WTC11 (cell line): ENCODE results near the gene TIGD7. TPM values are rescaled to one million over a fixed set of nuclear protein-coding genes. Genes with fewer than 3 reads are reported as not detected.

Experiments used
- ATAC-seq: fragments of 200-7000 bp; cut with Tn5 transposase; 2 replicates; pipeline ENCODE4 v1.10.0; 2021; ENCODE audit warnings: mild to moderate bottlenecking, moderate library complexity
- CTCF ChIA-PET: fragments of 300-600 bp; sonication (Branson Sonifier 250); formaldehyde crosslinking; loops from one replicate; lab custom pipeline; 2021; ENCODE audit warnings: antibody characterized with exemption; lab: Charles Lee
- POLR2A ChIA-PET: fragments of 350-600 bp; sonication (Branson Sonifier 250); formaldehyde crosslinking; loops from one replicate; lab custom pipeline; 2021; ENCODE audit warnings: antibody characterized with exemption; lab: Charles Lee
- DNase-seq: peaks from one replicate; pipeline ENCODE4 v3.0.0; 2021; ENCODE audit warnings: low spot score
- H3K27ac Mint-ChIP-seq: 2 replicates; pipeline ENCODE4 v1.8.0; 2021; ENCODE audit warnings: mixed read lengths
- H3K27me3 Mint-ChIP-seq: 2 replicates; pipeline ENCODE4 v1.8.0; 2021; ENCODE audit warnings: low read depth, mild to moderate bottlenecking, moderate library complexity, mixed read lengths
- H3K36me3 Mint-ChIP-seq: 2 replicates; pipeline ENCODE4 v1.8.0; 2021; ENCODE audit warnings: mixed read lengths
- H3K4me1 Mint-ChIP-seq: 2 replicates; pipeline ENCODE4 v1.8.0; 2022; ENCODE audit warnings: mixed read lengths
- H3K4me3 Mint-ChIP-seq: 2 replicates; pipeline ENCODE4 v1.8.0; 2021; ENCODE audit warnings: mild to moderate bottlenecking, moderate library complexity, mixed read lengths
- H3K9me3 Mint-ChIP-seq: 2 replicates; pipeline ENCODE4 v1.8.0; 2021; ENCODE audit warnings: mixed read lengths
- ATF2 ChIP-seq: sonication (generic); formaldehyde crosslinking; IDR thresholded peaks from 2 replicates; pipeline ENCODE4 v1.8.1; 2022; ENCODE audit warnings: low read depth, missing genetic modification reagents, borderline replicate concordance
- CBFB ChIP-seq: sonication (generic); formaldehyde crosslinking; IDR thresholded peaks from 2 replicates; pipeline ENCODE4 v1.8.1; 2022; ENCODE audit warnings: mild to moderate bottlenecking, low read depth, missing genetic modification reagents
- E2F5 ChIP-seq: sonication (generic); formaldehyde crosslinking; IDR thresholded peaks from 2 replicates; pipeline ENCODE4 v1.8.1; 2022; ENCODE audit warnings: mild to moderate bottlenecking, moderate library complexity, missing genetic modification reagents
- EMX1 ChIP-seq: fragments of 250-450 bp; sonication (Bioruptor Pico); IDR thresholded peaks from 2 replicates; pipeline ENCODE4 v1.8.0; 2021; ENCODE audit warnings: mild to moderate bottlenecking
- ERG ChIP-seq: fragments of 250-450 bp; sonication (Bioruptor Pico); IDR thresholded peaks from 2 replicates; pipeline ENCODE4 v1.8.0; 2021; ENCODE audit warnings: mild to moderate bottlenecking
- FOXJ3 ChIP-seq: sonication (generic); formaldehyde crosslinking; IDR thresholded peaks from 2 replicates; pipeline ENCODE4 v1.9.0; 2021; ENCODE audit warnings: missing genetic modification reagents, mild to moderate bottlenecking, borderline replicate concordance
- GTF2I ChIP-seq: fragments of 250-450 bp; sonication (Bioruptor Pico); conservative IDR thresholded peaks from 2 replicates; pipeline ENCODE4 v1.4.0; 2021; ENCODE audit warnings: mild to moderate bottlenecking
- NR2C2 ChIP-seq: sonication (generic); formaldehyde crosslinking; IDR thresholded peaks from 2 replicates; pipeline ENCODE4 v1.8.0; 2022; ENCODE audit warnings: mild to moderate bottlenecking, missing genetic modification reagents
- PREB ChIP-seq: sonication (generic); formaldehyde crosslinking; IDR thresholded peaks from 2 replicates; pipeline ENCODE4 v1.8.1; 2022; ENCODE audit warnings: mild to moderate bottlenecking, missing genetic modification reagents, moderate library complexity, borderline replicate concordance
- PRRX2 ChIP-seq: fragments of 250-450 bp; sonication (Bioruptor Pico); IDR thresholded peaks from 2 replicates; pipeline ENCODE4 v1.8.0; 2021; ENCODE audit warnings: mild to moderate bottlenecking
- RORB ChIP-seq: fragments of 250-450 bp; sonication (Bioruptor Pico); IDR thresholded peaks from 2 replicates; pipeline ENCODE4 v1.9.0; 2021; ENCODE audit warnings: mild to moderate bottlenecking
- SMAD4 ChIP-seq: sonication (generic); formaldehyde crosslinking; IDR thresholded peaks from 2 replicates; pipeline ENCODE4 v1.8.0; 2022; ENCODE audit warnings: mild to moderate bottlenecking, missing genetic modification reagents
- TEAD1 ChIP-seq: sonication (generic); formaldehyde crosslinking; IDR thresholded peaks from 2 replicates; pipeline ENCODE4 v1.8.0; 2022; ENCODE audit warnings: mild to moderate bottlenecking, missing genetic modification reagents
- ZBTB21 ChIP-seq: sonication (generic); formaldehyde crosslinking; IDR thresholded peaks from 2 replicates; pipeline ENCODE4 v1.8.1; 2023; ENCODE audit warnings: mild to moderate bottlenecking, missing genetic modification reagents, borderline replicate concordance
- ZNF121 ChIP-seq: sonication (generic); formaldehyde crosslinking; IDR thresholded peaks from 2 replicates; pipeline ENCODE4 v1.8.0; 2023; ENCODE audit warnings: missing genetic modification reagents
- ZNF219 ChIP-seq: sonication (generic); formaldehyde crosslinking; IDR thresholded peaks from 2 replicates; pipeline ENCODE4 v1.8.0; 2023; ENCODE audit warnings: missing genetic modification reagents, mild to moderate bottlenecking, borderline replicate concordance
- ZNF317 ChIP-seq: sonication (generic); formaldehyde crosslinking; IDR thresholded peaks from 2 replicates; pipeline ENCODE4 v1.8.1; 2023; ENCODE audit warnings: low read depth, mild to moderate bottlenecking, moderate library complexity, missing genetic modification reagents, borderline replicate concordance
- ZNF396 ChIP-seq: fragments of 250-450 bp; sonication (Bioruptor Pico); IDR thresholded peaks from 2 replicates; pipeline ENCODE4 v1.8.0; 2021; ENCODE audit warnings: mild to moderate bottlenecking, moderate library complexity, borderline replicate concordance
- ZNF423 ChIP-seq: fragments of 250-450 bp; sonication (Bioruptor Pico); IDR thresholded peaks from 2 replicates; pipeline ENCODE4 v2.1.2; 2022; ENCODE audit warnings: mild to moderate bottlenecking, moderate library complexity
- ZNF532 ChIP-seq: fragments of 250-450 bp; sonication (Bioruptor Pico); IDR thresholded peaks from 2 replicates; pipeline ENCODE4 v1.9.0; 2021; ENCODE audit warnings: mild to moderate bottlenecking, borderline replicate concordance
- total RNA-seq: library from RNA; stranded (reverse); gene quantifications from 3 replicates; pipeline ENCODE4 v1.2.3, GENCODE V29; 2021

TIGD7 gene
- total RNA-seq, 1 experiment from 2014 or later, result 7.0 TPM

GRCh38 chr16:3321816-3322215 is 16.6 kb upstream of the TIGD7 start (continued):
- TF ChIP-seq ERG (no peak), SMAD4 (CRISPR knock-in tag) (no peak), ZNF423 (CRISPR knock-in tag) (no peak), NR2C2 (no peak), CBFB (CRISPR knock-in tag) (no peak), ZNF219 (CRISPR knock-in tag) (no peak)

- no peak for TF ChIP-seq ZNF317
- no peak for TF ChIP-seq E2F5
- no peak for TF ChIP-seq ATF2
- TF ChIP-seq GTF2I, result peak; percentile 92
- no peak overlapping the region for H3K4me3 Mint-ChIP-seq
- no peaks in the 10 kb centered on the region for H3K4me1 Mint-ChIP-seq
- H3K27ac Mint-ChIP-seq, result no peak overlapping the region
- ATAC-seq (no peak), DNase-seq (no peak)
- POLR2A ChIA-PET, result no interaction called here
- peaks cover 52% of the 10 kb centered on the region for H3K27me3 Mint-ChIP-seq
- CTCF ChIA-PET, result interaction anchor here (0.6 kb wide), 1 partner anchor 347 kb away, joined by 3 read pairs; no protein-coding TSS in a partner anchor
- peaks cover 91% of the 10 kb centered on the region for H3K9me3 Mint-ChIP-seq
- peaks cover 80% of the 10 kb centered on the region for H3K36me3 Mint-ChIP-seq
Observed at GRCh38 chr16:3317315-3317999, 12.2 kb upstream of the TIGD7 start.

GRCh38 chr16:3311496-3311895 is 6.3 kb upstream of the TIGD7 start:
- TF ChIP-seq ATF2, result no peak
- TF ChIP-seq ZNF396 (CRISPR knock-in tag), result no peak
- TF ChIP-seq TEAD1 (CRISPR knock-in tag), result no peak
- no peak for TF ChIP-seq RORB (CRISPR knock-in tag)
- ChIA-PET POLR2A (no interaction called here), CTCF (no interaction called here)
- no peak overlapping the region for H3K4me3 Mint-ChIP-seq
- no peak for DNase-seq
- ATAC-seq, result no peak
- H3K9me3 Mint-ChIP-seq, result peaks cover 82% of the 10 kb centered on the region
- peaks cover 99% of the 10 kb centered on the region for H3K36me3 Mint-ChIP-seq
- no peak overlapping the region for H3K27ac Mint-ChIP-seq
- H3K4me1 Mint-ChIP-seq, result no peaks in the 10 kb centered on the region
- H3K27me3 Mint-ChIP-seq, result peaks cover 12% of the 10 kb centered on the region

- CTCF ChIA-PET, result no interaction called here
- ATAC-seq, result no peak
- peaks cover 72% of the 10 kb centered on the region for H3K36me3 Mint-ChIP-seq
- TF ChIP-seq PRRX2 (CRISPR knock-in tag) (no peak), ZNF532 (CRISPR knock-in tag) (no peak), FOXJ3 (no peak), ZNF121 (CRISPR knock-in tag) (no peak), RORB (CRISPR knock-in tag) (no peak), NR2C2 (no peak), EMX1 (CRISPR knock-in tag) (no peak), ZBTB21 (CRISPR knock-in tag) (no peak), GTF2I (no peak), TEAD1 (CRISPR knock-in tag) (no peak), PREB (CRISPR knock-in tag) (no peak)
Observed at GRCh38 chr16:3306078-3306477, 848 bp upstream of the TIGD7 start.

More at GRCh38 chr16:3306078-3306477, 848 bp upstream of the TIGD7 start:
- Mint-ChIP-seq H3K4me3 (peak overlapping the region; percentile 77), H3K27ac (no peak overlapping the region), H3K27me3 (peaks cover 25% of the 10 kb centered on the region), H3K9me3 (peaks cover 40% of the 10 kb centered on the region), H3K4me1 (peaks cover 8% of the 10 kb centered on the region)
- no peak for DNase-seq
- POLR2A ChIA-PET, result interaction anchor here (0.5 to 2.2 kb wide), 3 partner anchors 23 to 396 kb away, joined by 4 to 12 read pairs (median 11); partner anchors contain the start of genes ZNF174, ZNF263 and ZSCAN32
